ENCODE measurements around the gene KLF4. TPM values are rescaled to one million over a fixed set of nuclear protein-coding genes. Genes with fewer than 3 reads are reported as not detected.

The KLF4 gene
- total RNA-seq, 2 experiments from 2014 or later: not detected

GRCh38 chr9:107447081-107447480, 42.5 kb downstream of the KLF4 start:
- no peaks in the 10 kb centered on the region for H3K36me3 ChIP-seq (ENCODE audit: insufficient read depth, low read length)
- no peak for DNase-seq (ENCODE audit: low spot score)
- H3K79me2 ChIP-seq (ENCODE audit: insufficient read depth, low read depth, low read length): no peaks in the 10 kb centered on the region
- no peak overlapping the region for H3K4me3 ChIP-seq (ENCODE audit: low read depth, low read length, poor library complexity, severe bottlenecking)
- ChIA-PET CTCF (ENCODE audit: unreplicated experiment) (no interaction called here), POLR2A (no interaction called here)
- no peaks in the 10 kb centered on the region for H3K4me1 ChIP-seq (ENCODE audit: insufficient read depth, low read length, poor library complexity, severe bottlenecking)
- H4K20me1 ChIP-seq (ENCODE audit: insufficient read depth, low read length): no peaks in the 10 kb centered on the region
- H3K4me2 ChIP-seq (ENCODE audit: low read length): no peak overlapping the region
- H3K27ac ChIP-seq (ENCODE audit: low read depth, low read length, poor library complexity, severe bottlenecking): no peak overlapping the region
- H2AFZ ChIP-seq (ENCODE audit: low read length): no peak overlapping the region
- H3K9me2 ChIP-seq (ENCODE audit: insufficient read depth, low read length): no peaks in the 10 kb centered on the region
- no TSS peak for BruUV-seq (replicated peaks)
- no peak for TF ChIP-seq CTCF (conservative IDR thresholded peaks at IDR 0.05; ENCODE audit: low read length)
- TF ChIP-seq EZH2phosphoT487 (IDR thresholded peaks at IDR 0.05; ENCODE audit: borderline replicate concordance, low read depth, low read length): no peak
- intact Hi-C loops (cut with micrococcal nuclease; ENCODE audit: unreplicated experiment): no loop called here
- no peaks in the 10 kb centered on the region for H3K9me3 ChIP-seq (ENCODE audit: low read length)

DNA sequence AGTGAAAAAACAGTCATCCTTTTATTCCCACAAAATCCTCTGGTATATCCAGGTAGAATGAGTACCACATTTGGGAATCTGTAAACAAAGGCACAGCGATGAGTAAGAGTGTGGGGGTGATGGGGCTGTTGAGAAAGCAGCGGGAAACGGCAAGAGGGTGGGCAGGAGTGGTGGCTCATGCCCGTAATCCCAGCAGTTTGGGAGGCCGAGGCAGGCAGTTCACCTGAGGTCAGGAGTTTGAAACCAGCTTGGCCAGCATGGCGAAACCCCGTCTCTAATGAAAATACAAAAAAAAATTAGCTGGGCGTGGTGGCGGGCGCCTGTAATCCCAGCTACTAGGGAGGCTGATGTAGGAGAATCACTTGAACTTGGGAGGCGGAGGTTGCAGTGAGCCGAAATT, 43.1 kb downstream of the KLF4 start:
- H3K79me2 ChIP-seq (ENCODE audit: insufficient read depth, low read depth, low read length): no peaks in the 10 kb centered on the region
- BruUV-seq (replicated peaks): no TSS peak
- H2AFZ ChIP-seq (ENCODE audit: low read length): no peak overlapping the region
- H3K4me2 ChIP-seq (ENCODE audit: low read length): no peak overlapping the region
- ChIA-PET CTCF (ENCODE audit: unreplicated experiment) (no interaction called here), POLR2A (no interaction called here)
- H3K9me3 ChIP-seq (ENCODE audit: low read length): no peaks in the 10 kb centered on the region
- H3K4me3 ChIP-seq (ENCODE audit: low read depth, low read length, poor library complexity, severe bottlenecking): no peak overlapping the region
- intact Hi-C loops (cut with micrococcal nuclease; ENCODE audit: unreplicated experiment): no loop called here
- no peak overlapping the region for H3K27ac ChIP-seq (ENCODE audit: low read depth, low read length, poor library complexity, severe bottlenecking)
- no peaks in the 10 kb centered on the region for H3K36me3 ChIP-seq (ENCODE audit: insufficient read depth, low read length)
- H4K20me1 ChIP-seq (ENCODE audit: insufficient read depth, low read length): no peaks in the 10 kb centered on the region
- no peaks in the 10 kb centered on the region for H3K4me1 ChIP-seq (ENCODE audit: insufficient read depth, low read length, poor library complexity, severe bottlenecking)
- TF ChIP-seq CTCF (conservative IDR thresholded peaks at IDR 0.05; ENCODE audit: low read length): no peak
- TF ChIP-seq EZH2phosphoT487 (IDR thresholded peaks at IDR 0.05; ENCODE audit: borderline replicate concordance, low read depth, low read length): no peak
- DNase-seq (ENCODE audit: low spot score): no peak
- H3K9me2 ChIP-seq (ENCODE audit: insufficient read depth, low read length): no peaks in the 10 kb centered on the region

- intact Hi-C loops (cut with micrococcal nuclease; ENCODE audit: unreplicated experiment): no loop called here
- no peaks in the 10 kb centered on the region for H3K4me1 ChIP-seq (ENCODE audit: insufficient read depth, low read length, poor library complexity, severe bottlenecking)
- H3K9me2 ChIP-seq (ENCODE audit: insufficient read depth, low read length): no peaks in the 10 kb centered on the region
- no peaks in the 10 kb centered on the region for H4K20me1 ChIP-seq (ENCODE audit: insufficient read depth, low read length)
- DNase-seq (ENCODE audit: low spot score): no peak
- CTCF ChIA-PET (ENCODE audit: unreplicated experiment): interaction anchor here (0.7 kb wide), 1 partner anchor 163 kb away, joined by 3 read pairs; no protein-coding TSS in a partner anchor
- H3K36me3 ChIP-seq (ENCODE audit: insufficient read depth, low read length): no peaks in the 10 kb centered on the region
- TF ChIP-seq CTCF (conservative IDR thresholded peaks at IDR 0.05; ENCODE audit: low read length) (no peak), EZH2phosphoT487 (IDR thresholded peaks at IDR 0.05; ENCODE audit: borderline replicate concordance, low read depth, low read length) (no peak)
- H2AFZ ChIP-seq (ENCODE audit: low read length): no peak overlapping the region
- no peaks in the 10 kb centered on the region for H3K79me2 ChIP-seq (ENCODE audit: insufficient read depth, low read depth, low read length)
- POLR2A ChIA-PET: no interaction called here
- H3K4me2 ChIP-seq (ENCODE audit: low read length): no peak overlapping the region
- no TSS peak for BruUV-seq (replicated peaks)
- no peak overlapping the region for H3K27ac ChIP-seq (ENCODE audit: low read depth, low read length, poor library complexity, severe bottlenecking)
- H3K4me3 ChIP-seq (ENCODE audit: low read depth, low read length, poor library complexity, severe bottlenecking): no peak overlapping the region
- no peaks in the 10 kb centered on the region for H3K9me3 ChIP-seq (ENCODE audit: low read length)
These were observed 45.8 kb downstream of the KLF4 start for GRCh38 chr9:107443786-107444185.
